Measurements from ENCODE around the gene AGAP2. TPM values are rescaled to one million over a fixed set of nuclear protein-coding genes. Genes with fewer than 3 reads are reported as not detected.

The AGAP2 gene
- total and polyA plus RNA-seq, 2 of the 13 experiments (the other 11 are each of a cell fraction or from before 2014, with no cell fraction given) = 0.38 to 0.45 TPM

GRCh38 chr12:57782608-57783465, 44.3 kb upstream of the AGAP2 start, which contains the start of gene TSFM (continued):
- TF ChIP-seq TRIM22 (IDR thresholded peaks at IDR 0.05) (no peak), ZFX (CRISPR knock-in tag; IDR thresholded peaks at IDR 0.05; ENCODE audit: low read depth) (peak; percentile 84), ZNF512 (CRISPR knock-in tag; IDR thresholded peaks at IDR 0.05) (no peak), JDP2 (CRISPR knock-in tag; IDR thresholded peaks at IDR 0.05; ENCODE audit: borderline replicate concordance) (no peak), ZNF121 (CRISPR knock-in tag; IDR thresholded peaks at IDR 0.05) (0 out of 2 replicates have a peak, but pooled peaks have one; percentile 57), ZBTB8A (CRISPR knock-in tag; IDR thresholded peaks at IDR 0.05; ENCODE audit: borderline replicate concordance, low read depth) (no peak), ZNF737 (CRISPR knock-in tag; IDR thresholded peaks at IDR 0.05; ENCODE audit: borderline replicate concordance) (no peak), ZFP1 (CRISPR knock-in tag; IDR thresholded peaks at IDR 0.05) (no peak), ZBTB38 (CRISPR knock-in tag; IDR thresholded peaks at IDR 0.05) (peak; percentile 87), ZNF652 (CRISPR knock-in tag; IDR thresholded peaks at IDR 0.05; ENCODE audit: borderline replicate concordance, low read depth) (peak; percentile 39; the same call in 1 of the 2 replicates), HDAC1 (CRISPR knock-in tag; IDR thresholded peaks at IDR 0.05) (peak; percentile 97), ERF (CRISPR knock-in tag; IDR thresholded peaks at IDR 0.05) (peak; percentile 95), ZBTB20 (CRISPR knock-in tag; IDR thresholded peaks at IDR 0.05; ENCODE audit: borderline replicate concordance, low read depth) (peak; percentile 61; the same call in 1 of the 2 replicates), CEBPZ (IDR thresholded peaks at IDR 0.05; ENCODE audit: low read length) (no peak), SUZ12 (IDR thresholded peaks at IDR 0.05; ENCODE audit: low read depth, low read length) (no peak), NCOA2 (CRISPR knock-in tag; IDR thresholded peaks at IDR 0.05) (peak; percentile 64; the same call in 1 of the 2 replicates), PHF20 (CRISPR knock-in tag; IDR thresholded peaks at IDR 0.05) (peak; percentile 96), ZNF564 (CRISPR knock-in tag; IDR thresholded peaks at IDR 0.05) (no peak), MXD3 (CRISPR knock-in tag; IDR thresholded peaks at IDR 0.05) (peak; percentile 73), ZIK1 (CRISPR knock-in tag; IDR thresholded peaks at IDR 0.05; ENCODE audit: borderline replicate concordance, low read depth) (no peak)
